ENCODE data around the gene IKZF1.

DNA sequence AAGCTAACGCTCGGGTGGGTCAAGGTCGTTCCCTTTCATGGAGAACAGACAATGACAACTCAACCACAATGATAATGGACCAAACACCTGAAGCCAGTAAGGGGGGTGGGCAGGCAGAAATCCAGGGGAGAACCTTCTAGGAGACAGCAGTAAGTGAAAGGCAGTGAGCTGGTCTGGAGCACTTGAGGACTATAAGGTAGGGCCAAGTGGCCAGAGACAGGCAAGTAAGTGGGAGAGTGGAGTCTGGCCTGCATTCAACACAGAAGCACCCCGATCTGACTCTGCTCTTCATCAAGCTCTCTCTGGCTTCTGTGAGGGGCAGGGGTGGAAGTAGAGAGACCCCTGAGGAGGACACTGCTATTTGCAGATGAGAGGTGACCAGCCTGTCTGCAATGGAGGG is 7.7 kb upstream of the IKZF1 start:
- TF ChIP-seq, protein P1, sequence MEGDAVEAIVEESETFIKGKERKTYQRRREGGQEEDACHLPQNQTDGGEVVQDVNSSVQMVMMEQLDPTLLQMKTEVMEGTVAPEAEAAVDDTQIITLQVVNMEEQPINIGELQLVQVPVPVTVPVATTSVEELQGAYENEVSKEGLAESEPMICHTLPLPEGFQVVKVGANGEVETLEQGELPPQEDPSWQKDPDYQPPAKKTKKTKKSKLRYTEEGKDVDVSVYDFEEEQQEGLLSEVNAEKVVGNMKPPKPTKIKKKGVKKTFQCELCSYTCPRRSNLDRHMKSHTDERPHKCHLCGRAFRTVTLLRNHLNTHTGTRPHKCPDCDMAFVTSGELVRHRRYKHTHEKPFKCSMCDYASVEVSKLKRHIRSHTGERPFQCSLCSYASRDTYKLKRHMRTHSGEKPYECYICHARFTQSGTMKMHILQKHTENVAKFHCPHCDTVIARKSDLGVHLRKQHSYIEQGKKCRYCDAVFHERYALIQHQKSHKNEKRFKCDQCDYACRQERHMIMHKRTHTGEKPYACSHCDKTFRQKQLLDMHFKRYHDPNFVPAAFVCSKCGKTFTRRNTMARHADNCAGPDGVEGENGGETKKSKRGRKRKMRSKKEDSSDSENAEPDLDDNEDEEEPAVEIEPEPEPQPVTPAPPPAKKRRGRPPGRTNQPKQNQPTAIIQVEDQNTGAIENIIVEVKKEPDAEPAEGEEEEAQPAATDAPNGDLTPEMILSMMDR (IDR thresholded peaks at IDR 0.05; ENCODE audit: low read depth, low read length), result no peak
- TF ChIP-seq, protein P2, sequence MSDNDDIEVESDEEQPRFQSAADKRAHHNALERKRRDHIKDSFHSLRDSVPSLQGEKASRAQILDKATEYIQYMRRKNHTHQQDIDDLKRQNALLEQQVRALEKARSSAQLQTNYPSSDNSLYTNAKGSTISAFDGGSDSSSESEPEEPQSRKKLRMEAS (IDR thresholded peaks at IDR 0.05; ENCODE audit: low read depth, low read length), result no peak
- no peak for TF ChIP-seq POLR2A (IDR thresholded peaks at IDR 0.05; ENCODE audit: extremely low read depth, insufficient read length)
